IPS-NIHi7 (cell line): Measurements from ENCODE around the gene STUM.

Experiments
- DNase-seq: peaks from one replicate; pipeline ENCODE4 v3.0.0; 2012; ENCODE audit warnings: mixed read lengths; ENCODE audit errors: extremely low spot score

Gene STUM

DNA sequence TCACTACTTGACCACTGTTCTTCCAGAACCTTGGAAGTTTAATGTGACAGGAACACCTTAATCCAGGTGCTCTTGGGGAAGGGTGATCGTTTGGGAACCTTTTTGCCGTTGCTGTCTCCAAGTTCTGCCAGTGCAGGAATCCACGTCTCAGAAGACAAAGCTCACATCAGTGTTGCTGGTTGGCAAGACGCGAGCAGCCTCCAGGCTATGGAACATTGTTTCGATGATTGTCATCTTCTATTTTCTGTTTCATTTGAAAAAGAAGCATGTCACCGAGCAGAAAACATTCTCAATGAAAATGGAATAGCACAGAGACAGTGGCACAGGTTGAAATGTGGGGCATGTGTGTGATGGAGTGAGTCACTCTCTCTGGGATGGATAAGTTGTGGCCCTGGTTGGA lies 11.7 kb downstream of the STUM start:
- no peak for DNase-seq

DNA sequence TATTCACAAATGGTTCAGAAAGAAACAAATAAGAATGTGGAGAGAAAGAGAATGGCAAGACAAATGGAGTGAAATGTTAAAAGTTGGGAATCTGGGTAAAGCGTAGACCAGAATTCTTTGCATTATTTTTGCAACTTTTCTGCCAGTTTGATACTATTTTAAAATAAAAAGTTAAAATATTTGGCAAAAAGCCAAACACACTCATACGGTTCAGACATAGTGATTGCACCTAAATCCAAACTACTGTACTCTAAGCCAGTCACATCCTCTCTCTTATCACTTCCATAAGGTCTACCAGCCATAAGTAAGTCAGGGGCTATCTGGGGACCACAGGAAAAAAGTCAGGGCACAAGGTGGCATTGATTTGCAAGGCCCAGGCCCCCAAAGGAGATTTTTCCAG lies 14.4 kb downstream of the STUM start:
- DNase-seq = no peak

DNA sequence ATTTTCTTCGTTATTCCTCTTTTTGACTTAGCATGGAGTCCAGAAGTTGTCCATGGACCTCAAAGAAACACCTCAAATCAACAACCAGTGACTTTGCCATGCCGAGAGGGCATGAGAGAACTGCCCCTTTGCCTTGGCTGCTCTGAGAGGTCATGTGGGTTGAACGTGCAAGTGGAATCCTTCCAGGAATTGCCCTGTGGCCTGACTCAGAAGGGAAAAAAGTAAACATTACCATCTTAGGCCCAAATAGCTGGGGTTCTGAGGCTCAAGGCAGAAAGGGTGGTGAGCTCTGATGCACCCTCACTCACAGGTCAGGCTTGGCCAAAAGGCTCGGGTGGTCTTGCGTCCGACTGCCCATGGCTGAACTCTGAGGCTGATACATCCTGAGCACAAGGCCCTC lies 15.1 kb downstream of the STUM start:
- no peak for DNase-seq

DNA sequence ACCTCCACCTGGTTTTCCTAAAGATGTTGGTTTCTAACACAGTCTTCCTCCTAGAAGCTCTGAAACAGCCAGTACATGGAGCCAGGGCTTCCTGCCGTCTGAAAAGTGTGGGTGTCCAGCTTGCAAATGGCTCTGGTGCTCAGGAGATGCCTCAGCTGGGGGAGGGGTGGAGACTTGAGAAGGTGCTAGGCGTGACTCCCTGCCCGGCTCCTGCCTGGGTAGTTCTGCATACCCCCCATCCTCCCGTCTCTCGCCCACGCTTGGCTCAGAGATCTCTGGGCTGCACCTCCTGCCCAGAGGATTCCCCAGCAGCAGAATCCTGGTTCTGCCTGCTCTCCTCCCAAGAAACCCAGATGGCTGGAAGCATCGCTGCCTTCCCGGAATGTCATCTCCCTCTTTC lies 16.9 kb downstream of the STUM start:
- DNase-seq = no peak

DNA sequence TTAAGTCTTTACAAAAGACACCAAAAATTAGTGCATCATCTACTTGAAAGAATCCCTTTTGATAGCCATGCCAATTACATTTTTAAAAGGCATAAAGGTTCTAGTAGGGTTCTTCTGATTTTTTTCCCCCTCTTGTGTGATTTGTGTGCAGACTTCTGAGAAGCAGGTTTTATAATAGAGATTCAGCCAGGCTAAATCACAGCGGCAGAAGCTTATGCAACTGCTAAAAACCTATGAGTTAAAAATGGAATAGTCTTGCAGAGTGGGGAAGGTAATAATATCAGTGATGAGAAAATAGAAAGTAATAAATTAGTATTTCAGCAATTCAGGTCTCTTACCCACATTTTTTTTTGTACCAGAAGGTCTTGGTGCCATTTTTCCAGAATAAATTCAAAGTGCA lies 17.7 kb downstream of the STUM start:
- no peak for DNase-seq

DNA sequence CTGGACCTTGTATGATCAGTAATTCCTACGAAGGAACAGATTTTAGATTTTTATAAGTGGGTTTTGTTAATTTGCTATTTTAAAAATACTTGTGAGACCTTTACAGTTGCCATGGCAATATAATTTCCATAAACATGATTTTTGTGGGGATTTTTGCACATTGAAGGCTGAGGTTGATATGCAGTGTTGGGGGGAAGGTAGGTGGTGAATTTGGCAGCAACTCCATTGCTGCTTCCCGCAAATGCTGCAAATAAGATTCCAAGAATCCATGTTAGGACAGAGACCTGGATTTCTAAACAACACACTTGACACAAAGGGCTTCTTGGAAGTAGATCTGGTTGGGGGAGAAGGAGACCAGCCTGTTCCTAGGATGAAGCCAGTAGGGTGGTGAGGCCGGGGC lies 18.2 kb downstream of the STUM start:
- DNase-seq = no peak

DNA sequence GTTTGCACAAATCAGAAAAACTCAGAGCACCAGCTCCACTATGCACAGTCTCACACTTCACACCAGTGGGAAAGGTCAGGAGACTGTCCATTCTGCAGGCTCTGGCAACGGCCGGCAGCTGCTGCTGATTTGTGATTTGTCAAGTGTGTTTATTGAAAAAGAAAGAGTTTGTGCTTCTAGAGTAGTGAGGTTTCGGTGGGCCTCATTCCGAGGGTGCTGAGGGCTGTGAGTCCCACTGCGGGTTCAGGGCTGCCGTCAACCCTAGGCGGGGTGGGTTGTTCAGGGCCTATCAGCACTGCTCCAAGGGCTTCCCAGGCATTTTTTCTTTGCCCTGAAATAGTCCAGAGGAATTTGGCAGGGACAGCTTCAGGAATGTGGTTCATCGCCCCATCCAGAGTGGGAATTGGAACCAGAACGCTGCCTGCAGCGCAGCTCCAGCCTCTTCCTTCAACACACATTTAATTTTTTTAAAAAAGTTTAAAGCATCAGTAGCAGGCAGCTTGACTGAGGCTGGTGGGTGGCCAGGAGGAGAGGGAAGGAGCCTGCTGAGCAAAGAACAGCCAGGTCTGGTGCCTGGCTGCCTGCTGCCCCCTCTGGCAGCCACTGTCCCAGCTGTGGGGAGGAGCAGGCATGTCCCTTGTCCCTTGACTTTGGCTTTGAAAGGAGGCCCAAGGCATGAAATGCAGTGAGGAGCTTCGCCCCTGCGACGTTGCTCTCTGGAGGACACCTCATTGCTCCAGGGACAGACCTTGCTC lies 19.7 kb downstream of the STUM start:
- DNase-seq = peak; percentile 82

DNA sequence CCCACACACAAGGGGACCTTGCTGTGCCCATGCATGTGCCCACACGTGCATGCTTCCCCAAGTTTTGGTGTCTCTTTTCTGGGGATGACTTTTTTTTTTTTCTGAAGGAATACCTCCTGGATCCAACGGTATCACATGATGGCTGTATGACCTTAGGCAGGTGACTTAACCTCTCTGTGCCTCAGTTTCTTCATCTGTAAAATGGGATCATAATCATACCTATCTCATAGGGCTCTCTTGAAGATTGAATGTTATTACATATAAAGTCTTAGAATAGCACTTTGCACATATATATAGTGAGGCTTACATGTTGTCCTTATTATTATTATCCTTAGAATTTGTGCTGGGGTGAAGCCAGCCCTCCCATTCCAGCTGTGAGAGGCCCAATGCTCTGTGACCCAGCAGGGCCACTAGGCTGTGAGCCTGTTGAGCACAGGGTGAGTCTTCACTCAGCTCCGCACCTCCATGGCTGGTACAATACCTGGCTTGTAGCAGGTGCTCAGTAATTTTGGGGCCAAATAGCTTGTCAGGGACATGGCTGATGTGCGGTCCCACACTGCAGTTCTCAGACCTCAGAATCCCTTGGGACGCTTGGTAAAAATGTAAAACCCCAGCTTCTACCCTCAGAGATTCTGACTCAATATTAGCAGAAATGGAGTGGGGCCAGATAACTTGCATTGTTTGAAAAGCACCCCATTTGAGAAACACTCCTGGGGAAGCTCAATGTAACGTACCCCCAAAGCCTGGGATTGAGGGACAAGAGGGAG lies 20.6 kb downstream of the STUM start:
- DNase-seq = no peak

DNA sequence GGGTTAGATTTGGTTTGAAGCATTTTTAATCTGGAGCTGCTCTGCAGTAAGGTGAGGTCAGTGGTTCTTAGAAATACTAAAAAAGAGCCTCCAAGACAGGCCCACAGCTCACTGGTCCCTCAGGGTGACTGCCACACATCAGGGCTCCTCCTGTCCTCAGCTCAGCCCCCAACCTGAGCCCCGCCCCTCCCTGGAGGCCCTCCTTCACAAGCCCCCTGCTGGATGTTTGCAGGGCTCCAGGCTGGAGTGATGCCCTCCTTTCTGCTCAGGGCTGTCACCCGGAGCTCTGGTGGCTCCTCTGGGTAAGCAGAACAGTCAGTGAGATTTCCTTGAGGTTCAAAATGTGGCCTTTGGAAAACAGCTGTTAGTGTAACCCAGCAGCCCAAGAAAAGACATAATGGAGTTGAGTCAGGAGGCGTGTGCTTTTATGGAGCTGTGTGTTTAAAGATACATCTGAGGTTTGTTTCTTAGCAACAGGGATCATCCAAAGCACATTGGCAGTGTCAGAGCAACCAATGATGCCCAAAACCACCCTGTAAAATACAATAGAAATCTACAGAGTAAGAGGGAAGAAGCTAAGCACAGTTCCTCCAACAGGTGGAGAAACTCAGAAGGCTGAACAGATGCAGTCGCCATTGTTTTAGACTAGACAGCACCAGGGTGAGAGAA lies 21.4 kb downstream of the STUM start:
- DNase-seq = peak; percentile 91

DNA sequence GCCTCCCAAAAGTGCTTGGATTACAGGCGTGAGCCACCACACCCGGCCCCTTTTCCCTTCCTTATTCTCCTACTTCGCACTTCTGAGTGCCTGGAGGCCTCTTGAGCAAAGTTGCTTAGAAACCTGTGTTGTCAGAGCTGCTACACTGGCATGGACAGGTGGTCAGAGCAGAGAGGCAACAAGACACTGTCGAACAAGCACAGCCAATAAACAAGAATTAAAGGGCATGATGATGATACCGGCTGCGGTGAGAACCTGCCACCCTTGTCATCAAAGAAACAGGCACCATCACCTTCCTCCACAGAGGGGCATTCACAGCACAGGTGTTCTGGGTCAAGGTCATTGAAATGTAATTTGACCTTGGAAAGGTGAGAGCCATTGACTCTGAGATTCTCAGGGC lies 23.3 kb downstream of the STUM start:
- DNase-seq = no peak

DNA sequence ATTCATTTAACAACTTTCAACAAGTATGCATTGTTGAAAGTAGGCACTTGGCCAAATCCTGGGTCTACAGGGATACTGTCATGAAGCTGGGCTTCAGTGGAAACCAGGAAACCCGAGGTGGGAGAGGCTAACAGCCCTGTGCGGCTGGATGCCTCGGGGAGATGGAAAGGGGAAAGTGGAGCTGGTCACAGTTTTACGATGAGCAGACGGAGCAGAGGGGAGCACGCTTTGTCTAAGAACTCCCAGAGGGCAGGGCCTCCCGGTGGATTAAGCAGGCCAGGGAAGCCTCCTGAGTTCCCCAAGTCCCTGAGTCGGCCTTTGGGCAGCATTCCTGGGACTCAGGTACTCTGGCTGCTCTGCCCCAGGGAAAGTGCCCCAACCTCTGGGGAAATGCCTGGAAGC lies 23.8 kb downstream of the STUM start:
- DNase-seq = no peak

DNA sequence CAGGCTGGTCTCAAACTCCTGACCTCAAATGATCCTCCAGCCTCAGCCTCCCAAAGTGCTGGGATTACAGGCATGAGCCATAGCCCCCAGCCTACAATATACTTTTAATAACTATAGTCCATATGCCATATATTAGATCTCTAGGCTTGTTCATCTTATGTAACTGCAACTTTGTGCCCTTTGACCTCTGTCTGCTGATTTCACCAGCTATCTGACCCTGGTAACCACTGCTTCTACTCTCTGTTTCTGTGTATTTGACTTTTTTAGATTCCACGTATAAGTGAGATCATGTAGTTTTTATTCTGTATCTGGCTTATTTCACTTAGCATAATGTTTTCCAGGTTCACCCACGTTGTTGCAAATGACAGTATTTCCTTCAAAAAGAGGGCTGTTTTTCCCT lies 25.5 kb downstream of the STUM start:
- DNase-seq = no peak

DNA sequence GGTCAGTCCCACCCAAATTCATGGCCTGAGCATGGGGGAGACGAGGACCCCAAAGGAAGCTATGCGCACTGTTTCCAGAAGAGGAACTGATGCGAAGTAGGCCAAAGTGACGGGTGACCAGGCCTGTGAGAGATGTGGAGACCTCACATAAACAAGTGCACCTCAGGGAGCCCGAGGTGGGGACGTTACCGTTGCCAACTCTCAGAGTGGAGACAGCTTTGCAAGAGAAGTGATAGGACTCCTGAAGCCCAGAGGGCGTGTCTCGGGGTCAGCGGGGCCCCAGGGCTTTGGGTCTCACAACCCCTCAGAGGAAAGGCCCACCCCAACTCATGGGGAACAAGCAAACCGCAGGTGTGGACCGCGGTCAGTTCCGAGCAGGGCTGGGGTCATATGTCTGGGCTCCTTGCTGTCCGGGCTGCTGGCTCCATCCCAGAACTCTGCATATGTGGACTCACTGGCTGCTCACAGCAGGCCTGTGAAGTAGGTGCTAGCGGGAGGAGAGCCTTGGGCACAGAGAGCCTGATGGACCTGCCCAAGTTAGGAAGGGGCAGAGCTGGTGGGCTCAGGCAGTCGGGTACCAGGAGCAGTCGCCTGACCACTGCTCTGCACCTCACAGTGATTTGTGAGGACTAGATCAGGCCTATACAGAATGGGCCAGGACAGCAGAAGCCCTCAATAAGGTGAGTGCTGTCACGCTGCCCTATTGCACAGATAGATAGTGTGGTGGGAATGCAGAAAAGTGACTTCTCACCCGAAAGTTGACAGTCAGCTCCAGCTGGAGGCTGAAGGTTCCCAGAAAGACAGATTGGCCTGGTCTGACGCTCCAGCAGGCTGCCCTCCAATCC lies 26.2 kb downstream of the STUM start:
- DNase-seq = no peak

DNA sequence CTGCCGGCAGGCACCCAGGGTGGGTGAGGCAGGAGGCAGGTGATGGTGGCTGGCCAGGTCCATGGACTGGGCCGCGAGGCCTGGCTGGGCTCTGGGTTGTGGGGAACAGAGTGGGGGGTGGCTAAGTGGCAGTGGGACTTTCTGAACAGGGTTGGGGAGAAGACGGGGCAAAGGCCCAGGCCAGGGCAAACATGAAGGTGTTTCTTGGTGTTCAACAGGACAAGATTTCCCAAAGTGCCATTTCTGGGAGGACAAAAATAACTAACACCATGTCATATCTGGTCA lies 26.8 kb downstream of the STUM start:
- no peak for DNase-seq

DNA sequence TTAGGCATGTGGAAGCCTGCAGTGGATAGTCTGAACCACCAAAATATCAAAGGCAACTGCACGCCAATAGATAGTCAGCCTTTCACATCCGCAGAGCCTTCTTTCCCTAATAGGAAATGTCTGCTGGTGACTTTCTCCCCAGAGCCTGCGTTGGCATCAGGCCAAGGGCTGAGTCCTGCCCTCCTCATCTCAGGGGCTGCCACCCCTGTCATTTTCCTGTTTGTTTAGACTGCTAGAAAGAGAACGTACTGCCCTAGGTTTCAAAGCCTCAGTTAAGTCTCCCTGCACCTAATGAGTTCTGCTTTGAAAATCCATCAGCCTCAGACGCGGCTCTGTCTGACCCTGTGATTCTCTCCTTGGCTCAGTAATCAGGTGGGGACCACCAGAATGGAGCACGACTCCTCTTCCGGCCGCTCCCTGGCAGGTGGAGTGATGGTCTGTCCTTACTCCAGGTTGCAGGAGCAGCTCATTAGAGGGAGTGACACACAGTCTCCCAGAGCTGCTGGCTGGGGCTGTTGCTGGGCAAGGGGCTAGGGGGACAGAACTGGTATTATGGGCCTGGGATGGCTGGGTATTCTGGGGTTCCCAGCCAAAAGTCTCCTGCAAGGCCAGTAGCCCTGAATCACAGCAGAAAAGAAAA lies 27.3 kb downstream of the STUM start:
- DNase-seq = no peak

DNA sequence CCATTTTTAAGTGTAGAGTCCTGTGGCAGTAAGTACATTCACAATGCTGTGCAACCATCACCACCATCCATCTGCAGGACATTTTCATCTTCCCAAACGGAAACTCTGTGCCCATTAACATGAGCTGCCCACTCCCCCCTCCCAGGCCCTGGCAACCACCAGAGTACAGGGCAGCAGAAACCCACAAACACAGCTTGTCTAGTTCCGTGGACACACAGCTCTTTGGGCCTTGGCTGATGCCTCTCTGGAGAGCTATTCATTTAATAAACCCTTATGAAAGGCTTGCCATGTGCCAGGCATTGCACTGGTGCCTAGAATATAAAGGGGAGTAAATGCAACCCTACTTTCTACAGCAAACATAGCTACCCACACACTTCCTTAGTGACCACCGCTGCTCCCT lies 28.0 kb downstream of the STUM start:
- no peak for DNase-seq

DNA sequence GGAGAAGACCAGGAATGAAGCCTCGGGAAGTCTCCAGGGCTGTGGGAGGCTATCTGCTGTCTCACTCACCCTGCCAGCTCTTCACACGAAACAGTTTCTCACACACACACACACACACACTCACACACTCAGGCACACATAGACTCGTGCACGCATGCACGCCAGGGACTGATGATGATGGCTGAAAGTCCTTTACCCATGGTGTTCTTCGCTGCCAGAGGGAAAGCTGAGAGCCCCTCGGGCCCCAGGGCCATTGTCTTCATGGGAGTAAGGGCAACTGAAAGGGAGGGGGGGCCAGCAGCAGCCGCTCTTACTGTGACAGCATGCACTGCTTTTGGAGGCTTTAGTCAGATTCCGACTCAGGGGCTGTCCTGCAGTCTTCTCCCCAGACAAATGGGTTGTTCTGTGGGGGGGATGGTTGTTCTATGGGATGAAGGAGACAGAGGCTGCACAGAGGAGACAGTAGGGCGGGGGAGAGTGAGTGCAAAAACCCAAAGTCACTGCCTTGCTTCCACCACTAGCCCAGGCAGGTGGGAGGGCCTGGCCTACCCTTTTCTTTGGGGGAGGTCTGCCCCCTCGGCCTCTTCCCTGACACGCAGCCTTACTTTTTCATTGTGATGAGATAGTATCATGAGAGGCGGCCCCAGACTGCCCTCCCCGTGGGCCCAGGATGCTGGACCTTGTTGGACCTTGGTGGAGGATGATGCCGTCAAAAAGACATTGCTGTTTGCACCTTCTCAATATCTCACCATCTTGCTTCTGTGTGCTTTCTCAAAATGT lies 29.0 kb downstream of the STUM start:
- no peak for DNase-seq

DNA sequence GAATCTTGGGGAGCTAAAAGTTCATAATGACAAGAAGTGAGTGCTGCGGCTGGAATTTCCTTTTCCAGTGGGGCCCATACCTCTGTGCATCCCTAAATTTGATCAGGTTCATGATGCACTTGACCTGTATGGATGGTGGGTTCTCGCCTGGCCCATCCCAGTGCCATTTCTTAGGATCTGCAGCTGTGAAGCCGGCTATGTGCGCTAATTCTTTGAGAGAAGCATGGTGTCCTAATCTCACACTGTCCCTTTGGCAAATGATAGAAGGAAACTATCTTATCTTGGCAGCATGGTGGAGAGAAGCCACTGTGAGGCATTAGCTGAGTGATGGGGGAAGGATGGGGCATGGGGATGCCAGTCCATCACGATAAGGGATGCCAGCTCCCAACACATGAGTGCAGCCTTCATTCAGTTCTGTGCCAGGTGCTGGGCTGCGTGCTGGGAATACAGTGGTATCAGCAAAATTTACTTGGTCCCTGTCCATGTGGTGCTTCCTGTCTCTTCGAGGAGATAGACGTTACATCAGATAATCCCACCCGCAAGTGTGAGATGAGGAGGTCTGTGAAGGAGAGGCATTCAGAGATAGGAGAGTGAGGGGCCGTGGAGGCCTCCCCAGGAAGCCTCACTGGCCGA lies 30.5 kb downstream of the STUM start:
- DNase-seq = no peak

DNA sequence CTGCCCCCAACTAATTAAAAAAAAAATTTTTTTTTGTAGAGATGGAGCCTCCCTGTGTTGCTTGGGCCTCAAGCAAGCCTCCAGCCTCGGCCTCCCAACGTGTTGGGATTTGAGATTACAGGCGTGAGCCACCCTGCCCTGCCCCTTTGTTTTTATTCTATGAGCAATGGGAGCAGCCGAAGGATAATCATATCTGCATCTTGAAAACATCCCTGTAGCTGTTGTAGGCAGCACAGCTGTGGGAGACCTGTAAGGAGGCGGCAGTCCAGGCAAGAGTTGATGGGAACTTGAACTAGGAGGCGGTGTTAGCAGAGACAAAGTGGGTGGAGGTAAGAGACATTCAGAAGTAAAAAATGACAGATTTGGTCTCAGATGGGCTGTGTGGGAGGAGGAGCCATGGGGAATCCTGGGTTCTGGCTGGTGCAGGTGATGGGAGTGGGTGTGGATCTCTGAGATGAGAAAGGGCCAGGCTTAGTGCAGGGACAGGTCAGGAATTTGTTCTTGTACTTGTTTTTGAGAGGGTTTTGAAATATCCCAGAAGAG lies 31.3 kb downstream of the STUM start:
- no peak for DNase-seq

DNA sequence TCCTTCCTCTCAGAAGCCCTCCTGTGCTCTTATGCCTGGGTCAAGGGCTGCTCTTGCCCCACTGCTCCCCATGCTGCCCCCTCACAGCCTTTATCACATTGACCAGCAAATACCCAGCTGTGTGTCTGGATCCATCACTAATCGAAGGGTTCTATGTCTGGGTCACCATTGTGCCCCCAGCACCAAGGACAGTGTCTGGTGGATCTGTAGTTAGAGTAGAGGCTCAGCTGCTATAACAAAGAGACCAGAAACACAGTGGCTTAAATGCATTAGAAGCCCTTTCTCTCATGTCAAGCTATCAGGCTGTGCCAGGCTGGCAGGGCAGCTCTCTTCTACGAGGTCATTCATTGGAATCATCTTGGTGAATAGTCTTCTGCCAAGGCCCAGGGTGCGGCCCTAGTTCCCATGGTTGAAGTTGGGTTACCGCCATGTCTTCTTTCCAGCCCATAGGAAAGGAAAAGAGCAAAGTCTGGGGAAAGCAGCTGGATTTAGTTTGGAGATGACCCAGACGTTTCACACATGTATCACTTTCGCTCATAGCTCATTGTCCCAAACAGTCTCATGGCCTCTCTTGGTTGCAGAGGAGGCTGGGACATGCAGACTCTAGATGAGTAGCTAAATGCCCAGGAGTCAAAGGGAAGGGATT lies 32.2 kb downstream of the STUM start:
- no peak for DNase-seq
